HG02938 (cell line): ENCODE results near the gene NIP7.
"Not testable (repeated sequence)": the region's sequence is repeated elsewhere in the genome, so short reads cannot be mapped to it uniquely, and the experiment has no call there.

Experiments used
- ATAC-seq: cut with Tn5 transposase; IDR thresholded peaks from one replicate; pipeline ENCODE4 v1.9.1; 2021; ENCODE audit warnings: mild to moderate bottlenecking, moderate library complexity; ENCODE audit not compliant: unreplicated experiment

NIP7 gene

DNA sequence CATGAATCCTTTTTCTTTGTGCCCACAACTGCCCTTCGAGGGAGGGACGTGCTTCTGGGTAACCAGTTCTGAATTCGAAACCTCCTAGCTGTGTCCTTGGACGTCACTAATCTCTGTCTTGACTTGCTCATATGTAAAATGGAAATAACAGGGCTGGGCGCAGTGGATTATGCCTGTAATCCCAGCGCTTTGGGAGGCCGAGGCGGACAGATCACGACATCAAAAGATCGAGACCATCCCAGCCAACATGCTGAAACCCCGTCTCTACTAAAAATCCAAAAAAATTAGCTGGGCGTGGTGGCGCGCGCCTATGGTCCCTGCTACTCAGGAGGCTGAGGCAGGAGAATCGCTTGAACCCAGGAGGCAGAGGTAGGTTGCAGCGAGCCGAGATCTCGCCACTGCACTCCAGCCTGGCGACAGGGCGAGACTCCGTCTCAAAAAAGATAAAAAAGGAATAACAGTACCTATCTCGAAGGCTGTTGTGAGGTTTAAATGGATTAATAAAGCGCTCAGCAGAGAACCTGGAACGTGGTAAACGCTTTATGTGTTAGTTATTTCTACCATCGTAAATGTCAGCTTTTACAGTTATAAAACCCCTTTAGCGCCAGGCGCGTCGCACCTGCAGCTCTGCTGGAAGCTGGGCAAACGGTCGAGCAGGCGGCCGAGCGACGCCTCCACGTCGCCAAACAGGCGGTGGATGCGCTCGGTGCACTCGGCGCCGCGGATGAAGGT lies 849 bp upstream of the NIP7 start:
- no peak for ATAC-seq

DNA sequence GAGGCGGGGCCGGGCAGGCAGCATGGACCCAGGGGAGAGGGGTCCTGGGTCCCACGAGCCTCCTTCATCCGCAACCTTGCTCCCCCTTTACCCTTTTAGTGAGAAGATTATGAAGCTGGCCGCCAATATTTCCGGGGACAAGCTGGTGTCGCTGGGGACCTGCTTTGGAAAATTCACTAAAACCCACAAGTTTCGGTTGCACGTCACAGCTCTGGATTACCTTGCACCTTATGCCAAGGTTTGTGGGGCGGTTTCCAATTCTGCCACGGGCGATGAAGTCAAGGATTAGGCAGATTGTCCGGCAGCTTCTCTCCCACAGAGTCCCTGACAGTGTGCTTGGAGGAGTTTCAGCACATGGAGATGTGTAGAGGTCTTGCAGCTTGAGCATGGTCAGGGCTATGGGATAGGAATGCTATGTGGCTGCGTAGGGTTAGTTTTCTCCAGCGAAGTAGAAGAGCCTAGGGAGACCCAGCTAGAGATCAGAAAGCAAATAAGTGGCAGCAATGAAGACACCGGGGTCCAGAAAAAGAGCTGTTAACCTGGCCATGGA lies 598 bp downstream of the NIP7 start:
- no peak for ATAC-seq

DNA sequence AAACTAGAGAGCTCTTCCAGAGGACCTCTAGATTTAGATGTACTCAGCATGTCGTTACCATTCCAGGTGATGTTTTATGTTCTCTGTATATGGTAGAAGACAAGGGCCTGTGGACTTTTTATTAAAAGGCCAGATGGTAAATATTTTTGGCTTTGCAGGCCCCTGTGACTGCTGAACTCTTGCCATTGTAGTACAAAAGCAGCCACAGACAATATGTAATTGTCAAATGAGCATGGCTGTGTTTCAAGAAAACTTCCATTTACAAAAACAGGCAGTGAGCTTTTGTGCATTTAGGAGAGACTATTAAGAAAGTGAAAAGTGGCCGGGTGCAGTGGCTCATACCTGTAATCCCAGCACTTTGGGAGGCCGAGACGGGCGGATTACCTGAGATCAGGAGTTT lies 4.6 kb downstream of the NIP7 start:
- no peak for ATAC-seq

DNA sequence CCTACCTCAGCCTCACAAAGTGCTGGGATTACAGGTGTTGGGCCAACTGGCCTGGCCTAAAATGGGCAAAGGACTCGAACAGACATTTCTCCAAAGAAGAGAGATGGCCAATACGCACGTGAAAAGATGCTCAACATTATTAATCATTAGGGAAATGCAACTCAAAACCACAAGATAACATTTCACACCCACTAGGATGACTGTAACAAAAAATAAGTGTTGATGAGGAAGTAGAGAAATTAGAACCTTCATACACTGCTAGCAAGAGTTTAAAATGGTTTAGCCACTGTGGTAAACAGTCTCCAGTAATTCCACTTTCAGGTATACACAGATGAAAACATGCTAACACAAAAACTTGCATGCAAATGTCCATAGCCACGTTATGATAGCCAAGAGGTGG lies 6.4 kb downstream of the NIP7 start:
- no peak for ATAC-seq

DNA sequence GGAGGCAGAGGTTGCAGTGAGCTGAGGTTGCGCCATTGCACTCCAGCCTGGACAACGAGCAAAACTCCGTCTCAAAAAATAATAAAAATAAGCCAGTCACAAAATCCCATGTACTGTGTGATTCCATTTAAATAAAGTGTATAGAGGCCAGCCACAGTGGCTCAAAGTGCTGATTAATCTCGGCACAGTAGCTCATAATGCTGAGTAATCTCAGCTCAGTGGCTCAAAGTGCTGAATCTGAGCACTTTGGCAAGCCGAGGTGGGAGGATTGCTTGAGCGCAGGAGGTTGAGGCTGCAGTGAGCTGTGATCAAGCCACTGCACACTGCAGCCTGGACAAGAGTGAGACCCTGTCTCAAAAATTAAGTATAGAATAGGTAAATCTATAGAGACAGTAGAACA lies 7.1 kb downstream of the NIP7 start:
- ATAC-seq, result no peak

DNA sequence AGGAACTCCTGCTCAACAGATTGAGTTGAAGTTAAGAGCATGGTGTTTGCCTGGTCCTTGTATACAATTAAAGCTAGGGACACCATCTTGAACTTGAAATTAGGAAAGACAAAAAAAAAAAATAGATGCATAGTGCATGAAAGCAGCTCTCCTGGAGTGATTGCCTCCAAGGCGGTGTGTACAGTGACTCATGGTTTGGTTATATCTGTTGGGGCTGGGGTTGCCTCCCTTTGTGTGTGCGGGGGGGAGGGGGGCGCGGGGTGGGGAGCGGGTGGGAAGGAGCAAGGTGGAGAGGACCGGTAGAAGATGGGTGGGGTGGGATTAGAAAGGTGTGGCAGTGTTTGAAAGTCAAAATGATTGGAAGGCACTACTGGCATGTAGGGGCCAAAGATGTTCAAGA lies 8.7 kb downstream of the NIP7 start:
- ATAC-seq, result no peak

DNA sequence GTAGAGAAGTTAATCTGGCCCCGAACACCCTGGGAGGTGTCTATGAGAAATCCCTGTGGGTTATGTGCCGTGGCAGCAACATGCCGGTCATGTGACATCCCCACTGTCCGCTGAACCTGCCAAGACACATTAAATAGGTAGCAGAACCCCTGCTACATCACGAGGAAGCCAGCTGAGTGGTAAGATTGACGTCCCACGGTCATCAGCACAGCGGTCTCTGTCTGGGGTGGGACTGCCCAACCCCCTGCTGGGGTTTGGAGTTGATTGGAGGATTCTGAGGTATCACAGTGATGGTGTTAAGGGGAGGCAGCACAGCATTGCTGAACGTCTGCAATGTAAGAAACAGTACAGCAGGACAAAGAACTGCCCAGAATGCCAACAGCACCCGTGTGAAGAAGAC lies 10.0 kb downstream of the NIP7 start:
- ATAC-seq, result no peak

DNA sequence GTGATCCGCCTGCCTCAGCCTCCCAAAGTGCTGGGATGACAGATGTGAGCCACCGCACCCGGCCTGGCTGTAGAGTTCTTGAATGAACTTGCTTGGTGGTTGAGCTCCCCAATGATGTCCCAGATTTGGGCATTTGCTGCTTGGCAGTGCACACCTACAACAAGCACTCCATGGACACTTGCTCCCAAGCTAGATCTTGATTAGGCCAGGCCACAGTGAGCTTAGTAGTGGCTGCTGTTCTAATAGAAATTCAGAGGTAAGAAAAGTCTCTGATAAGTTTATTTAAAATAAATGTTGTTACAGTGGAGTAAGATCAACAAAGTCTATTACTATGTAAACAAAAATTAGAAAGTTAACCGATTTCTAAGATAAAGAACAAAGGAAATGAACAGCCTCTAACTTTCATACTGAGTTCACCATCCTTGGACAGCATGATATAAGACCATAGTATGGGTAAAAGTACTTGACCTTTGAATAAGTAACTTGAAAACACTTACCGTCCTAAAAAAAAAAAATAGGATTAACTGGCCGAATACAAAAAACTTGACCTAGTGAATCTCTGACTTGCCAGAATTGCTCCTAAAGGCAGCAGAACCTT lies 11.1 kb downstream of the NIP7 start:
- ATAC-seq, result no peak

DNA sequence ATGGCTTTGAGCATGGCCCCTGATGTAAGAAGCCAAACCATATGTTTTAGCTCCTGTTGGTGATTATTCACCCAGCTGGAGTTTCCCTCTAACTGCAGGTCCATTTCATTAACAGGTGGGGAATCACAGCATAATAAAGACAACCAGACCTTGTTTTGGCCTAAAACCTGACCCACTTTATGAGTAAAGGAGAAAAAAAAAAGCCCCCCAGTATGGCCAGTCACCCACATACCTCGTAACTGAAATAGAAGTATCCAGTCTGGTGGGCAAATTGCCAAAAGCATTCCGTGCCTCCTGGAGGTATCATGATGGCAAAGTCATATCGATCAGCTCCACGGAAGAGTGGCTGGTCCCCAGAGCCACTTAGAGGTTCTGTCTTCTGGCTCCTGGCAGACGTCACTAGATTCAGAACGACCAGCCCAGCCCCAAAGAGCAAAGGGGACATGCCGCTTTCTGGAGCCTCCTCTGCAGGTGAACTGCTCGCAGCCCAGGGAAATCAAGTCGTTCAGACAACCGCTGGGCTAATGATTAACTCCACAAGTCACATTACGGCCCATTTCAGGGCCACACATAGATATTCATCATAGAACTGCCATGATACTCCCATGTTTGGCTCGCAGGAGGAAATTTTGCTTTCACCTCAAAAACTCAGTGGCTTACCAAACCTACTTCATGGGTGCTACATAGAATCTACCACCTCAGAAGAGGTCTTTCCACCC lies 11.9 kb downstream of the NIP7 start, which contains the start of gene TMED6:
TMED6 (minus strand) TSS at position 478 of the 719 bp plus-strand sequence; CDS start at position 445, 33 bp downstream.
- no peak for ATAC-seq

DNA sequence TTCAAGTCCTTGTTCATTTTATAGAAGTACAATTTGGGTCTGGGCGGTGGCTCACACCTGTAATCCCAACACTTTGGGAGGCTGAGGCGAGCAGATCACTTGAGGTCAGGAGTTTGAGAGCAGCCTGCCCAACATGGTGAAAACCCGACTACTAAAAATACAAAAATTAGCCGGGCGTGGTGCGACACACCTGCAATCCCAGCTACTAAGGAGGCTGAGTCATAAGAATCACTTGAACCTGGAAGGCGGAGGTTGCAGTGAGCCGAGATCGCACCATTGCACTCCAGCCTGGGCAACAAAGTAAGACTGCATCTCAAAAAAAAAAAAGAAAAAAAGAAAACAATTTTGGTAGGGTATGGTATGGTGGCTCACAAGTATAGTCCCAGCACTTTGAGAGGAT lies 20.5 kb downstream of the NIP7 start:
- not testable (repeated sequence) for ATAC-seq

DNA sequence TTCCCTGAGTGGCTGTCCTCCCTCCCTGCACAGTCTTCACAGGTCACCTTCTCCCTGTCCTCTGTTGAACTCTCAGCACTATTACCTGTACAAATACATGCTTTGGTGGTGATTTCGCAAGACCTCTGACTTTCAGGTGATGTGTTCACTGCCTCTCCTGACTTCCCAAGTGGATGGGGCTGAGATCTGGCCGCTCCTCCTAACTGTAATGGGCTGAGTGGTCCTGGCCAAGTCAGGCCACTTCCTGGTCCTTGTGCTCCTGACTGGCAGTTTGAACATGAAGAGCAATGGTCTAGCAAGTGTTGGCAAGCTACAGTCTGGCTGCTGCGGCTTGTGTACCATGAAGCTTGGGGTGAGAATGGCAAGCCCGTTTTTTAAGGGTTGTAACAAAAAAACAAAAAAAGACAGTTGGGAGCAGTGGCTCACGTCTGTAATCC lies 23.7 kb downstream of the NIP7 start:
- ATAC-seq, result no peak

DNA sequence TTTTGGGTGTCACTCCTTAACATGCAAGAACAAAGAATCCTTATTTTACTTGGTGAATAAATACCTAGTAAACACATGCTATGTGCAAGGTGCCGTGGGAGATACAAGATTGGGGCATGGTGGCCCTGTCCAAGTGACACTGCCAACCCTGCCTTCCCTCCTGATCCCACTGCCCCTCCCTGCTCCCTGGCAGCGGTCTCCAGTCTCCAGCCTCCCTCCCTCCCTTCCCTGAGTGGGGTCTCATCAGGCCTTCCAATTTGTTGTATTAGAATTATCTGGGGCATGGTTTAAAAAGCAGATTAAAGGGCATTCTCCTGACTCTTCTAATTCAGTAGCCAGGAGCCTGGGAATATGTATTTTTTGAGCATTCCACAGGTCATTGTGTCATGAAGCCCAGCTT lies 24.5 kb downstream of the NIP7 start:
- no peak for ATAC-seq

DNA sequence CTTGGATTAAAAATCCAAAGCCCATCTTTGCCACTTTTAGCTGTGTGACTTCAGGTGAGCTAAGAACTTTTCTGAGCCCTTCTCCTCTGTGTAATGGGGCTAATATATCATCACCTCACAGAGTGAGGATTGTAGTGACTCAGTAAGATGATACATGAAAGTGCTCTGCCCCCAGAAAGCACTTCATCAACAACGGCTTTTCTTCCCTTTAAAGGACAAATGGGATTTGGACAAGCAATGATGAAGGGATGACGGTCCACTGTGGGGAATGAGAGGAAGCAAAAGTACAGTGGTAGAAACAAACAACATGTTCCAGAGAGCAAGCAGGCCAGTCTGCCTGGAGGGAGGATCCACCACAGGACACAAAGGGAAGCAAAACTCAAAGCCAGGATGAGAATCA lies 26.3 kb downstream of the NIP7 start:
- ATAC-seq, result no peak

DNA sequence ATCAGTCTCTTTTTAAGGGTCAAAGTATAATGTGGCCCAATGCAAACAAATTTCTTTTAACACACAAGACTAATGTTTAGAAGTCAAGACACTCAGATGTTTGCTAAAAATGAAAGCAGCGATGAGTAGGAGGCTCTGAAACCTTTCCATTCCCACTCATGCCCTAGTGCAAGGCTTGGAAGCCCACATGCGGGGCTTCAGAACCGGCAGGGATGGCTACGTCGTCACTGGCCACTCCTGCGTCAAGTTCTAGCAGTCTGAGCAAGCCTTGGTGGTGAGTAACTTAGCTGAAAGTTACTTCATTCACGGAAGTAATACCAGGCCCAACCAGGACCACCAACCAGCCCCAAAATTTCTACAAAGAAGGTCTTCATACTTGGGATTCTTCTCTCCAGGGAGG lies 26.9 kb downstream of the NIP7 start:
- ATAC-seq, result no peak

DNA sequence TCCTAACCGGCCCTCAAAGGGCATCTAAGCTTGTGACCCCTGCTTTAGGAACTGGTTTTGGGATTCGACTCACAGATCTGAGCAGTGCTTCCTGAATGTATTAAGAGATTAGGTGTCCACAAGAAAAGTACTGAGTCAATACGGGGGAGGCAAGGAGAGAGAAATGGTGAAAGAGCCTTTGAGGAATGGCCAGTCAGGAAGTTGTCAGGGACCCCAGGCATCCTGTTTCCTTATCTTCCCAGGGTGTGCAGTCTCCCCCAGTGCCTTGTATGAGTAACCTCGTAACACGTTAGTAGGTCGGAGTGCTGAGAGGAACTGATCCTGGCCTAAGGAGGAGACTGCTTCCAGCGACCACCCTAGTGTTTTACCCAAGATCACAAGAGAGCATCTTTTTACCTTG lies 28.4 kb downstream of the NIP7 start:
- no peak for ATAC-seq

DNA sequence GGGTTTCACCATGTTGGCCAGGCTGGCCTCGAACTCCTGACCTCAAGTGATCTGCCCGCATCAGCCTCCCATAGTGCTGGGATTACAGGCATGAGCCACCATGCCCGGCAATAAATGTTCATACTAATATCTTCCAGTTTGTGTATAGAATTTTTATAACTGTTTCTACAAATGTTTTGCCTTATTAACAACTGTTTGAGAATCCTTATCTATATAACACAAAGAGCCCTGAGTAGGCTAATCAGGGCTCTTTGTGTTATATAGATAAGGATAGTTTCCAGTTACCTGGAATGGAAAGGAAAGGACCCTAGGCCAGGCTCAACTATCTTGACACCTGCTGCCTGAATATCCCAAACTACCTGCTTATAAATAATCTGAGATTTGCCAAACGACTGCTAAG lies 29.3 kb downstream of the NIP7 start:
- ATAC-seq, result no peak

DNA sequence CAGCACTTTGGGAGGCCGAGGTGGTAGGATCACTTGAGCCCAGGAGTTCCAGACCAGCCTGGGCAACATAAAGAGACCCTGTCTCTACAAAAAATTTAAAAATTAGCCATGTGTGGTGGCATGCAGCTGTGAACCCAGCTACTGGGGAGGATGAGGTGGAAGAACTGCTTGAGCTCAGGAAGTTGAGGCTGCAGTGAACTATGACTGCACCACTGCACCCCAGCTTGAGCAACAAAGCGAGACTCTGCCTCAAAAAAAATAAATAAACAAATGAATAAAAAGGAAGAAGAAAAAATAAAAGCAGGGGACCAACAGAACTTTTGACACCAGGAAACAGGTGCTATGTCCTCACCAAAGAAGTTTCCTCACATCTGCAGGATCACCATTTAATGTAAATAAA lies 32.0 kb downstream of the NIP7 start:
- ATAC-seq, result no peak

DNA sequence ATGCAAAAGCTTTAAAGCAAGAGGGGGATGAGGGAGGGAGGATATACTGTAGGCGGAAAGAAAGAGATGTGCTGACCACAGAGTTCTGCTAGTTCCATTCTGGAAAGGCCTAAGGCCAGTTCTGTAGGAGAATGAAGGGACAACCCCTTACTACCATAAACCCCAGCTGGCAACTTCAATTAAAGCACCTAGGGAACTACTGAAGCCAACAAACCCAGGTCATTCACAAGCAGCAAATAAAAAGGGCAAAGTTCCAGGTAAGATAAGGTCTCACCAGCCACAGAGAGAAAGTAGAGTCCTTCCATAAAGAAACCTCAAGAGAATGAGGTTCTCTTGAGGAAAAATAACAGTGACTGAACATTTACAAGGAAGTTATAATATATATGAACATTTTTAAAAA lies 33.4 kb downstream of the NIP7 start:
- ATAC-seq, result no peak

DNA sequence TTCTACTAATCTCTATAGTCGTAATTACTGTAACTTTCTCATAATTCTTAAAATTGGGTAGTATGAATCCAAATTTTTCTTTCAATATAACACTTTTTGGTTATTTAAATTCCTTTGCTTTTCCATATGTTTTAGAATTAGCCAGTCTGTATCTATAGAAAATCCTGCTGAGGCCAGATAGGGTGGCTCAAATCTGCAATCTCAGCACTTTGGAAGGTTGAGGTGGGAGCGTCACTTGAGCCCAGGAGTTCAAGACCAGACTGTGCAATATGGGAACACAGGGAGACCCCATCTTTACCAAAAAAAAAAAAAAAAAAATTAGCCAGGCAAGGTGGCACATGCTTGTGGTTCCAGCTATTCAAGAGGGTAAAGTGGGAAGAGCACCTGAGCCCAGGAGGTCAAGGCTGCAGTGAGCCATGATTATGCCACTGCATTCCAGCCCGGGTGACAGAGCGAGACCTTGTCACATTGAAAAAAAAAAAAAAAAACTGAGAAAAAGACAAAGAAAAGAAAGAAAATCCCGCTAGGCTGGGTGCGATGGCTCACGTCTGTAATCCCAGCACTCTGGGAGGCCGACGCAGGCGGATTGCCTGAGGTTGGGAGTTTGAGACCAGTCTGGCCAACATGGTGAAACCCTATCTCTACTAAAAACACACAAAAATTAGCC lies 37.0 kb downstream of the NIP7 start:
- no peak for ATAC-seq

DNA sequence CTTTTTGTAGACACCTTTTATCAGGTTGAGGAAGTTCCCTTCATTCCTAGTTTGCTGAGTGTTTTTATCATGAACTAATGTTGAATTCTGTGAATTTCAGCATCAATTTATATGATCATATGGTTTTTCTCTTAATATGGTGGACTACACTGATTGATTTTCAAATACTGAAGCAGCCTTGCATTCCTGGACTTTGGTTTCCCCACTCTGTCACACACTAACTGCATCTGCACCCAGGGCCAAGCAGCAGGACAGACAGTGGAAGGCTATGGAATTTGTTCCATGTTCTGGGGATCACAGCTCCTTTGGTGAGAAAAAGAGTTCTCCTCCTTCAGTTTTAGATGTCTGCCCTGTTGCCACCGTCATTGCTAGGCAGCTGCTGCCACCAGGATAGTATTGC lies 38.5 kb downstream of the NIP7 start:
- ATAC-seq, result no peak

DNA sequence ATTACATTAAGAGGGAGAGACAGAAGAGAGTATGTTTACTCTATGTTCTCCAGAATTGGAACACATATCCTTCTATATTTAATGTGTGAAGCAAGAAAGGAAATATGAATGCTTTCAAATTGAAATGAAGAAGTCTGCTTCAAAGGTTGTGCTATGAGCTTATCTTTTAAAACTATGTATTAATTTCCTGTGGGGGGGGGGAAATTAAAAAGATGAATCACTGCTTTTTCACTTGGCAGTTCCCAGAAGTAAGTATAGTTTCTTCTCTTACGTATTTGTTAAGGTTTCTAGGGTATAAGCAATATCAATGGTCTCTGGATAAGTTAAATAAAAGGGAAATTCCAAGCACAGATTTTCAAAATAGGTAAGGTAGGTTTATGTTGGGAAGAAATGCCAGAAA lies 39.2 kb downstream of the NIP7 start:
- ATAC-seq, result no peak
